ENCODE data around the gene PPM1A. TPM values are rescaled to one million over a fixed set of nuclear protein-coding genes. Genes with fewer than 3 reads are reported as not detected.

The PPM1A gene
- total RNA-seq, 4 donors from 2014 or later: 28.2 to 43.7 (median 40.4) TPM

DNA sequence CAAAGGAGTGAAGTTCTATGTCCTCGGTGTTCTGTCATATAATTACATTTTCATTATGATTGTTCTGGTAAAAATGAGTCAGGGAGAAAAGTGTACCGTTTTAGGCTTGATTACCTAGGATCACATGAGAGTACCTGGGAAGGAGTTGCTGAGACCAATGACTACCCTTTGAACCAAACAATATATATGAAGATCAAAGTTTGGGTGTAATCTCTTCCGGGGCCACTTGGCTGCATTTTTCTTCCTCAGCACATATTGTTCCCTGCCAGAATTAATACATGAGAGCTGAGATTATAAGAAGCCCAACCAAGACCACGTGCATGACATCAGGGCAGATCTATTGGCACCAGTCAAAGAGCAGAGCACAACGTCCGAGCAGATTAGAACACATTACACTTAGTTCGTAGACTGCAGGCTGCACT, 42.8 kb upstream of the PPM1A start:
- no peak for TF ChIP-seq POLR2A (IDR thresholded peaks at IDR 0.05)
- no peak for TF ChIP-seq EP300 (IDR thresholded peaks at IDR 0.05)
- TF ChIP-seq, protein P1, sequence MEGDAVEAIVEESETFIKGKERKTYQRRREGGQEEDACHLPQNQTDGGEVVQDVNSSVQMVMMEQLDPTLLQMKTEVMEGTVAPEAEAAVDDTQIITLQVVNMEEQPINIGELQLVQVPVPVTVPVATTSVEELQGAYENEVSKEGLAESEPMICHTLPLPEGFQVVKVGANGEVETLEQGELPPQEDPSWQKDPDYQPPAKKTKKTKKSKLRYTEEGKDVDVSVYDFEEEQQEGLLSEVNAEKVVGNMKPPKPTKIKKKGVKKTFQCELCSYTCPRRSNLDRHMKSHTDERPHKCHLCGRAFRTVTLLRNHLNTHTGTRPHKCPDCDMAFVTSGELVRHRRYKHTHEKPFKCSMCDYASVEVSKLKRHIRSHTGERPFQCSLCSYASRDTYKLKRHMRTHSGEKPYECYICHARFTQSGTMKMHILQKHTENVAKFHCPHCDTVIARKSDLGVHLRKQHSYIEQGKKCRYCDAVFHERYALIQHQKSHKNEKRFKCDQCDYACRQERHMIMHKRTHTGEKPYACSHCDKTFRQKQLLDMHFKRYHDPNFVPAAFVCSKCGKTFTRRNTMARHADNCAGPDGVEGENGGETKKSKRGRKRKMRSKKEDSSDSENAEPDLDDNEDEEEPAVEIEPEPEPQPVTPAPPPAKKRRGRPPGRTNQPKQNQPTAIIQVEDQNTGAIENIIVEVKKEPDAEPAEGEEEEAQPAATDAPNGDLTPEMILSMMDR (IDR thresholded peaks at IDR 0.05): no peak
- H3K27me3 ChIP-seq: no peaks in the 10 kb centered on the region
- no peaks in the 10 kb centered on the region for H3K9me3 ChIP-seq
- 76 to 78% methylated on average over 7 of the region's 7 CpGs for WGBS, 2 donors
- H3K27ac ChIP-seq: no peak overlapping the region
- no peak overlapping the region for H3K4me3 ChIP-seq
- peaks cover 0 to 6% (median 2%) of the 10 kb centered on the region in 4 donors for H3K4me1 ChIP-seq
- no peak for DNase-seq (ENCODE audit: low spot score in 2 of 2)
- H3K36me3 ChIP-seq: no peaks in the 10 kb centered on the region

DNA sequence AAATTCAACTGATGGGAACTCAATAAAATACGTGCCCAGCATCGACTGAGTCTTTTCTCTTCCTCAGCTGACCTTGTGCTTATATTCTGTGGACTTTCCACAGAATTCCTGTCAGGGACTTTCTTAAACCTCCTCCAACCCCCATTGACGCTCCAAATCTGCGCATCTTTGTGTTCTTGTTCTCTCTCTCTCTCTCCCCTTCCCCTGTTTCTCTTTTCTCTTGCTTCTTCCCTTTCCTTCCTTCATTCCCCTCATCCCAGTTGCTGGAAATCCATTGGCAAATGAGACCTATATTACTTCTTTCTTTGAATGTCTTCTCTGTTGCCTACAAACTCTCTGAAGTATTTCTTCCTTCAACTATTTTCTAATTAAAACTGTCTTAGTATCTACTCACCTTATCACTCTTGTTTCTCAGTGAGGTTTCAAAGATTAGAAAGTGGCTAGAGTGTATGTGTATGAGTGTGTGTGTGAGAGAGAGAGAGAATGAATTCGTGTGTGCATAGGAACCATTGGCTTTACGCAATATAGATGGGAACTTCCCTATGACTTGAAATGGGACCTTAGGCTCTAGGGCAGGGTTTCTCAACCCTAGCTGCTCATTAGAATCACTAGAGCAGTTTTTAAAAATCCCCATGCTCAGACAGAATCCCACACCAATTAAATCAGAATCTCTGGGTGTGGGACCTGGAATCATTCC, 42.0 kb upstream of the PPM1A start:
- Histone ChIP-seq H3K36me3 (no peaks in the 10 kb centered on the region), H3K9me3 (no peaks in the 10 kb centered on the region), H3K27ac (no peak overlapping the region), H3K27me3 (no peaks in the 10 kb centered on the region), H3K4me3 (no peak overlapping the region), H3K4me1 (peaks cover 0 to 6% (median 2%) of the 10 kb centered on the region in 4 donors)
- WGBS, 2 donors: 87 to 90% methylated on average over 6 of the region's 6 CpGs
- no peak for TF ChIP-seq EP300 (IDR thresholded peaks at IDR 0.05)
- TF ChIP-seq, protein P1 (IDR thresholded peaks at IDR 0.05): no peak
- DNase-seq (ENCODE audit: low spot score in 2 of 2): no peak

DNA sequence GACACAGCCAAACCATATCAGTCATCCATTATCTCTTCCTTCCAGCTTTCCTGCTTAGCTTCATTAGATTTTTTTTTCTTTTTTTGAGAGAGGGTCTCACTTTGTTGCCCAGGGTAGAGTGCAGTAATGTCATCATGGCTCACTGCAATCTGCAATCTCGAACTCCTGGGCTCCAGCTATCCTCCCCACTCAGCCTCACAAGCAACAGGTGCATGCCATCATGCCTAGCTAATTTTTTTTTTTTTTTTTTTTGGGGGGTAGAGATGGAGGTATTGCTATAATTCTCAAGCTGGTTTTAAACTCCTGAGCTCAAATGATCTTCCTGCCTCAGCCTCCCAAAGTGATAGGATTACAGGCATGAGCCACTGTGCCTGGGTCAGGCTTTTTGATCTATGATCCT, 38.3 kb upstream of the PPM1A start:
- H3K27me3 ChIP-seq: no peaks in the 10 kb centered on the region
- 75 to 79% methylated on average over 1 of the region's 1 CpG for WGBS, 2 donors
- TF ChIP-seq POLR2A (IDR thresholded peaks at IDR 0.05) (no peak), EP300 (IDR thresholded peaks at IDR 0.05) (no peak)
- TF ChIP-seq, protein P1 (IDR thresholded peaks at IDR 0.05): no peak
- no peaks in the 10 kb centered on the region for H3K9me3 ChIP-seq
- H3K36me3 ChIP-seq: no peaks in the 10 kb centered on the region
- no peak overlapping the region for H3K27ac ChIP-seq
- no peak overlapping the region for H3K4me3 ChIP-seq
- DNase-seq (ENCODE audit: low spot score in 2 of 2): no peak
- H3K4me1 ChIP-seq: no peaks in the 10 kb centered on the region

DNA sequence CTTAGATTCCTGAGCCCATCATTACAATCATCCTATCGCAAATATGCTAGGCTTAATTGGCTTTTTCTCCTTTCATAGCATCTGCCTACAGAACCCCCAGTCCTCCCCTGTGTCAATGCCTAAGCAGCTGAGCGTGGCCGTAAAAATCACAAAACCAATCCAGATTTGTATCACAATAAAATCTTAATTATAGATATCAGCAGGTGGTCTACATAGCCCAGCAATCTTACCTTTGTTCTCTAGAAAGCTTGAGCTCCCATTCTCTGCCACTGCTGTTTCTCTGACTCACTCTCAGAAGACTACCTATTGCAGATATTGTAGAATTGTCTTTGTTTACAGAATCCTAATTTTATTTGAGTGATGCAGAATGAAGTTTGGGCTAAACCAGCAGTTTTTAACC, 37.9 kb upstream of the PPM1A start:
- Histone ChIP-seq H3K4me3 (no peak overlapping the region), H3K27me3 (no peaks in the 10 kb centered on the region), H3K9me3 (no peaks in the 10 kb centered on the region), H3K36me3 (no peaks in the 10 kb centered on the region), H3K4me1 (no peaks in the 10 kb centered on the region), H3K27ac (no peak overlapping the region)
- TF ChIP-seq, protein P1 (IDR thresholded peaks at IDR 0.05): no peak
- no peak for TF ChIP-seq POLR2A (IDR thresholded peaks at IDR 0.05)
- DNase-seq (ENCODE audit: low spot score in 2 of 2): no peak
- WGBS, 2 donors: 78 to 81% methylated on average over 3 of the region's 3 CpGs

DNA sequence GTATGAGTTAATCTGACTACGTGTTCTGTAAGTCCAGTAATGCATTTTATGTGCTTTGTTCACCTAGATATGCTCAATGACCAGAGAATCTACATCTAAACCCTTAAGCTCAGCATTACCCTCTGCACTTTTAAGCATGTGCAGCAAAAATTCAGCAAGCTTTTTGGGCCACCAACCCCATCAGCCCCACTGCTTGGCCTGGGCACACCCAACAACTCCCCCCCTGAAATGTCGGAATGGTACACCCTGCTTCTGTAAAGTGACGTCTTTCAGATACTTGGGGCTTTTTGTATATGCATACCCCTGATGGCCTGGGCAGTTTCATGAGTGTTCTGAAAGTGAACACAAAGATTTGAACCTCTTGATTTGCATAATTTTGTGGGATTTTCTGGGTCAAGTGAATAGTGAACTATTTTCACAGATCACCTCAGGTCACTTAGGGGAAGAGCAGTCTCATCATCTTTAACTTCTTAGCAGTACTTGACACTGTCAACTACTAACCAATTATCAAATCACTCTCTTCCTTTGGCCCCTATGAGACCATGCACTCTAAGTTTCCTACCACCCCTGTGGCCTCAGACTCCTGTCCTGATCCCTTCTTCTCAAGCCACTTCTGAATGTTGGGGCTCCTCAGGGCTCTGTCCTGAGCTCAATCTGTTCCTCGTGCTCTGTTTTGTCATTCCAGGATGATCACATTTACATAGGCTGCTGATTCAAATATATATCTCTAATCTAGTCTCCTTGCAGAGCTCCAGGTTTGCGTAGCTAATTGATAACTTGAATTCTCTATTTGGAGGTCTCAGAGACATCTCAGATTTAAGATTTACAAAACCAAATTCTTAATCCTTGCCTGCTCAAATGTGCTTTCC, 36.3 kb upstream of the PPM1A start:
- Histone ChIP-seq H3K4me1 (no peaks in the 10 kb centered on the region), H3K27me3 (no peaks in the 10 kb centered on the region), H3K4me3 (no peak overlapping the region), H3K9me3 (no peaks in the 10 kb centered on the region), H3K36me3 (no peaks in the 10 kb centered on the region), H3K27ac (no peak overlapping the region)
- TF ChIP-seq EP300 (IDR thresholded peaks at IDR 0.05) (no peak), POLR2A (IDR thresholded peaks at IDR 0.05) (no peak)
- TF ChIP-seq, protein P1 (IDR thresholded peaks at IDR 0.05): no peak
- DNase-seq (ENCODE audit: low spot score in 2 of 2): no peak
- WGBS, 2 donors: 80 to 86% methylated on average over 5 of the region's 5 CpGs

Measured in tibial nerve (tissue), 4 donors.